ENCODE data around the gene TLE1.

DNA sequence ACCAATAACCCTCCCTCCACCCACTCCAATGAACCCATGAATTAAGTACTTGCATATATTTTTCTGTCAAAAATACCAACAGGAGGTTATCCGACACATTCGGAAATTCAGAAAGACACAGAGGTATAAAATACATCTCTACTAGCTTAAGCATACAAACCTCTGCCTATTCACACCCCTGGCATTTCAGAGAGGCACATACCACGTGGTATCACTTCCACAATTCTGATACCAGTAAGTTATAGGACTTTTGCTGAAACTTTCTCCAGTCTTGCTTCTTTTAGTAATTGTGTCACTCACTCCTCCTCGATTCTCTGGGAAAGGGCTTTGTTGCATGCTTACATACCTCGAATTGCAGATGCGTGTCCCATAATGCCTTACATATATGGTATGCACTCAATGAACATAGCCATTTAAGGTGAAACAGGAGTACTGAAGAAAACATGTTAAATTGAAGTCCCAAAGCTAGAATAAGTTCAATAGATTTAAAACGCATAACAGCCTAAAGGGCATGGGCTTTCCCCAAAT lies 58.1 kb downstream of the TLE1 start:
- TF ChIP-seq, protein P1, sequence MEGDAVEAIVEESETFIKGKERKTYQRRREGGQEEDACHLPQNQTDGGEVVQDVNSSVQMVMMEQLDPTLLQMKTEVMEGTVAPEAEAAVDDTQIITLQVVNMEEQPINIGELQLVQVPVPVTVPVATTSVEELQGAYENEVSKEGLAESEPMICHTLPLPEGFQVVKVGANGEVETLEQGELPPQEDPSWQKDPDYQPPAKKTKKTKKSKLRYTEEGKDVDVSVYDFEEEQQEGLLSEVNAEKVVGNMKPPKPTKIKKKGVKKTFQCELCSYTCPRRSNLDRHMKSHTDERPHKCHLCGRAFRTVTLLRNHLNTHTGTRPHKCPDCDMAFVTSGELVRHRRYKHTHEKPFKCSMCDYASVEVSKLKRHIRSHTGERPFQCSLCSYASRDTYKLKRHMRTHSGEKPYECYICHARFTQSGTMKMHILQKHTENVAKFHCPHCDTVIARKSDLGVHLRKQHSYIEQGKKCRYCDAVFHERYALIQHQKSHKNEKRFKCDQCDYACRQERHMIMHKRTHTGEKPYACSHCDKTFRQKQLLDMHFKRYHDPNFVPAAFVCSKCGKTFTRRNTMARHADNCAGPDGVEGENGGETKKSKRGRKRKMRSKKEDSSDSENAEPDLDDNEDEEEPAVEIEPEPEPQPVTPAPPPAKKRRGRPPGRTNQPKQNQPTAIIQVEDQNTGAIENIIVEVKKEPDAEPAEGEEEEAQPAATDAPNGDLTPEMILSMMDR (IDR thresholded peaks at IDR 0.05; ENCODE audit: low read depth, low read length): no peak
- TF ChIP-seq EZH2phosphoT487 (IDR thresholded peaks at IDR 0.05; ENCODE audit: low read depth): no peak
